Transverse colon (tissue), 4 donors: Measurements from ENCODE around the gene ROBO1.

ENCODE experiments used
- CTCF ChIP-seq, 5 experiments: fragments of 200-600 bp in 3 of 5; fragments of 450-650 bp in 2 of 5; sonication (generic) in 3 of 5; IDR thresholded peaks; 1 replicate in 2 of 5; 2 replicates in 3 of 5; pipeline ENCODE4 v1.5.1; 2016 to 2017; ENCODE audit warnings: antibody characterized with exemption in 5 of 5, inconsistent platforms in 3 of 5, mild to moderate bottlenecking in 2 of 5, moderate library complexity in 1 of 5
- EP300 ChIP-seq: sonication (generic); formaldehyde crosslinking; IDR thresholded peaks from one replicate; pipeline ENCODE4 v1.6.1; 2017; ENCODE audit warnings: antibody characterized with exemption, low read depth
- POLR2A ChIP-seq: fragments of 450-650 bp; IDR thresholded peaks from one replicate; pipeline ENCODE4 v1.6.1; 2016; ENCODE audit warnings: antibody characterized with exemption, mild to moderate bottlenecking, moderate library complexity
- POLR2AphosphoS5 ChIP-seq, 3 donors: sonication (generic); formaldehyde crosslinking; IDR thresholded peaks; one replicate each; pipeline ENCODE4 v1.6.1; 2016; ENCODE audit warnings: antibody characterized with exemption in 3 of 3

- TF ChIP-seq CTCF (IDR thresholded peaks at IDR 0.05) (no peak), POLR2A (no peak), POLR2AphosphoS5 (IDR thresholded peaks at IDR 0.05) (no peak), EP300 (no peak)
These were observed 754.8 kb downstream of the ROBO1 start for GRCh38 chr3:79012946-79013362.
